CD4-positive, alpha-beta T cell treated with Interleukin-17A for 4 hours (primary cell): ENCODE results near the gene HES4.
"Not testable (repeated sequence)": the region's sequence is repeated elsewhere in the genome, so short reads cannot be mapped to it uniquely, and the experiment has no call there.

Source experiments
- DNase-seq: peaks from one replicate; pipeline ENCODE4 v3.0.0-alpha.2; 2020; ENCODE audit warnings: mixed read lengths

HES4 gene

DNA sequence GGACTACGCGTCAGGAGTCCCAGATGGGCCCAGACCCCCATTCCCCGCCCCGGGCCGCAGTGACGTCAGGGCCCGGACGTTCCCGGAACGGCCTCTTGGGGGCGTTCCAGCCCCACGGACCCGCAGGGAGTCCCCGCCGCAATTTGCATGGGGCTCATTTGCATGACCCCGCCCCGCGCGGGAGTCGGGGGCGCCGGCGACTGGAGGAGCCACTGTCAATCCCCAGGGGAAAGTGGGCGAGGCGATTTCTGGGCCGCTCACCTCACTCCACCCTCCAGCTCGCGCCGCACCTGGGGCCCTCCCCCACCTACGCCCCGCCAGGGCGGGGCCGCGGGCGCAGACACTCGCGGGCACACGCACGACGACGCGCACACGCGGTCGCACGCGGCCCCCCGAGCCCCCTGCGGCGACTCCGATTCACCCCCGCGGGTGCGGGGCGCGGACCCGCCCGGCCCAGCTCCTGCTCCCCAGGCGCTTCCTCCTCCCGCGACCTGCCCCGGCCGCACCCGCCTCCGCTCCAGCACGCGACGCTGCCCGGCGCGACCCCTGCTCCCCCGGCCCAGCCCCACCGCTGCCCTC lies 33.2 kb upstream of the HES4 start:
- DNase-seq: peak; percentile 89

DNA sequence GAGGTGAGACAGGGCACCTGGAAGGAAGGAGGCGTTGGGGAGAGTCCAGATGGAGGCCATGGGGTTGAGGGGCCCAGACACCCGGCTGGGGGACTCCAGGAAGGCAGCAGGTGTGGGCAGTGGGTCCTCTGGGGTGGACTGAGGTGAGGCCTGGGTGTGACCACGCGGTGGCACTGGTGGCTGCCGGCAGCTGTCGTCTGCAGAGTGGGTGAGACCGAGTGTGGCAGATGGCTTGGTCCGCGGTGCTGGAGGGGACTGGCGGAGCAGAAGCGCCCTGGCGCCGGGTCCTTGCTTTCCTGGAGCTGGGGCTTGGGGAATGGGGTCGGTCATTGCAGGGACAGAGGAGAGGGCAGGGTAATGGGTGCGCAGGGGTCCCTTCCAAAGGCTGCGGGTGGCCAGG lies 32.5 kb upstream of the HES4 start:
- DNase-seq: no peak

DNA sequence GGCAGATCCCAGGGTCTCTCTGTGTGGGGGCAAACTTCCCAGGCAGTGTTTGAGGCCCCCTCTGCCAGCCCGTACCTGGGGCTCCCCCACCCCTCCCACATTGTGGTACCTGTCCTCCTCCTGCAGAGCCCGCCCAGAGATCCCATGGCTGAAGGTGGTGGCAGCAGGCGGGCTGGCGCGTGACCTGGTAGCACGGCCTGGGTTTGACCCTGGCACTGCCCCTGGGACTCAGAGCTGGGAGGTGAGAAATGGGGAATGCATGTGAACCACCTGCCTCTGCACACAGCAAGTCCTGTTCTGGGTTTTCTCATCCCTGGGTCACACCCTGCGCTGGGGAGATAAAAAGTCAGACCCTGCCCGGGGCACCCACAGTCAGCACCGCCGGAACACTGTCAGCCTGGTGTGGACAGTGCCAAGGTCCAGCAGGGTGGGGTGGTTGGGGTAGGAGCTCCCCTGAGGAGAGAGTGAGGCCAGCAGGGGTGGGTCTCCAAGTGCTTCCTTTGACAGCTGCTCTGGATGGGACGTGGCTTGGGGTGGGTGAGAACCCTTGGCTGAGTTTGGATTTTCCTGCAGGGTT lies 31.9 kb upstream of the HES4 start:
- DNase-seq: no peak

DNA sequence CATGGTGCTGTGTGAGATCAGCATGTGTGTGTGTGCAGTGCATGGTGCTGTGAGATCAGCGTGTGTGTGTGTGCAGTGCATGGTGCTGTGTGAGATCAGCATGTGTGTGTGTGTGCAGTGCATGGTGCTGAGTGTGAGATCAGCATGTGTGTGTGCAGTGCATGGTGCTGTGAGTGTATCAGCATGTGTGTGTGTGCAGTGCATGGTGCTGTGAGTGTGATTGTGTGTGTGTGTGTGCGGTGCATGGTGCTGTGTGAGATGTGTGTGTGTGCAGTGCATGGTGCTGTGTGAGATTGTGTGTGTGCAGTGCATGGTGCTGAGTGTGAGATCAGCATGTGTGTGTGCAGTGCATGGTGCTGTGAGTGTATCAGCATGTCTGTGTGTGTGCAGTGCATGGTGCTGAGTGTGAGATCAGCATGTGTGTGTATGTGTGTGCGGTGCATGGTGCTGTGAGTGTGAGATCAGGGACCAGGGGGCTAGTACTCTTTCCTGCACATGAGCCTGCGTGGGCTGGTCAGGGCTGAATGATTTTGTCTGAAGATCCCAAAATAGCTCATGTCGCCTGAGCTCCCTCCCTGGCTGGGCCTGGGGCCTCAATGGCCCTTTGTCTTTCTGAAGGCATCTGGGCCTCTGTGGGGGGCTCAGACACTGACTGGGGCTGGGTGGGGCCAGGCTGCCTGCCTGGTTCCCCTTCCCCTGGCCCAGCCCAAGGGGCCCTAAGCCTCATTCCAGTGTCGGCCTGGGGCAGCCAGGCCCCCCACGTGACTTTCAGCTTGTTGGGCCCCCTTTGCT lies 31.2 kb upstream of the HES4 start:
- DNase-seq: not testable (repeated sequence)

DNA sequence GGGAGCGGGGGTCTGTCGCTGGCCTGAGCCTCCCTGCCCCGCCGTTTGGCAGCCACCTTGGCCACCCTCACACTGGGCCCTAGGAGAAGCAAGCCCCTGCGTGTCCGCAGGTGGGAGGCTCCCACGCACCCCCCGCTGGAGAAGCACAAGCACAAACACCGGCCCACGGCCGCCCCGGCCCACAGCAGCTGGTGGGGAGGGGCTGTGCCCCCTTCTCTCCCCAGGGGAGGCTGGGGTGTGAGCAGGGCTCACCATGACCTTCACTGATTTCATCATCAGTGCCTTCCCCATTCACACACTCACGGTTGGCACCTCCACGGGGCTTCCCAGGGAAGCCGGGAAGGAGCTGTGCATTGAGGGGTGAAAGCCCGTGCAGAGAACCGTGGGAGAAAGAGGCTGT lies 27.9 kb upstream of the HES4 start:
- DNase-seq: no peak

DNA sequence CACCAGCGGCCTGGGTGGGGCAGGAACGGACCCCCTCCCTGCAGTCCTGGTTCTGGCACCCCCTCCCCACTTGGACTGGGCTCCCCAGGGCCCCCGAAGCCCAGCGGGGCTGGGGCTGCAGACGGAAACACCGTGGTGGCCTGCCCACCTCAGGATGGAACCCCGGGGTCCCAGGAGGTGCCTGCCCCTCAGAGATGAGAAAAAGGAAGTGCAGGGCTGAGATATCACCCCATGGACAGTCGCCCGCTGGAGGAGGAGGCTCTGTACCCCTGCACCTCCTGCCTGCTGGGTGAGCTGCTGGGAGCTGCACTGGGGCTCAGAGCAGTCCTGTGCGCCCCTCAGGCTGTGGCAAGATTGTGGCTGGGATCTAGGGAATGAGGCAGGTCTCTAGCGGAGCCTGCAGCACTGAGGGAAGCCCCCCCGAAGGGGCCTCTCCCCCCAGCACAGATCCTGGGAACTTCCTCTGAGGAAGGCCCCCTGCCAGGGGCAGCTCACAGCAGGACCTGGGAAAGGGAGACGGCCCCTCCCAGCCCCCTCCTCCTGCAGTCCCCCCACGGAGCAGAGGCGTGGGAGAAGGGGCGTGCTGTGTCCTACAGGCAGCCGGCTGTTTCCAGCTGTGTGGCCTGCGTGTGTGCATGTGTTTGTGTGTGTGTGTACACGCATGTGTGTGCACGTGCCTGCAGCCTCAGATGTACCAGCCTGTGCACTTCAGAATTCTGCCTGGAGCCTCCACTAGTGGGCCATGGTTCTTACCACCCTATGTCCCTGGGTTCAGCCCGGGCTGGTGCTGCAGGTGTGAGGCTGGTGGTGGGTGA lies 26.9 kb upstream of the HES4 start:
- no peak for DNase-seq

DNA sequence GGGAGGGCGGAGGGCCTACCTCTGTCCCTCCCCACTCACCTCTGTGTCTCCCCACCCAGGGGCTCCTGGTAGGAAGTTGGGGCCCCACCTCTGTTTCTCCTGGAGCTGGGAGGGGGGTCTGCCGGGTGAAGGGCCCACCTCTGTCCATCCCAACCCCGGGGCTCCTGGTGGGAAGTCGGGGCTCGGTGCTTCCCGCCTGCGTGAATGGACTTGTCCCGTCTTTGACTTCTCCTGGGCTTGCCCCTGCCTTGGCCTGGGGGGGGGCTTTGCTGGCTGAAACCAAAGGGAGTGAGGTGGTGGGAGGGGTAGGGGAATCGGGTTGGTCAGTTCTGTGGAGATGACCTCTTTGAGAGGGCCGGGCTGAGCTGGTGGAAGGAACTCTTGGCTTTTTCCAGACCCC lies 25.8 kb upstream of the HES4 start:
- DNase-seq: no peak

DNA sequence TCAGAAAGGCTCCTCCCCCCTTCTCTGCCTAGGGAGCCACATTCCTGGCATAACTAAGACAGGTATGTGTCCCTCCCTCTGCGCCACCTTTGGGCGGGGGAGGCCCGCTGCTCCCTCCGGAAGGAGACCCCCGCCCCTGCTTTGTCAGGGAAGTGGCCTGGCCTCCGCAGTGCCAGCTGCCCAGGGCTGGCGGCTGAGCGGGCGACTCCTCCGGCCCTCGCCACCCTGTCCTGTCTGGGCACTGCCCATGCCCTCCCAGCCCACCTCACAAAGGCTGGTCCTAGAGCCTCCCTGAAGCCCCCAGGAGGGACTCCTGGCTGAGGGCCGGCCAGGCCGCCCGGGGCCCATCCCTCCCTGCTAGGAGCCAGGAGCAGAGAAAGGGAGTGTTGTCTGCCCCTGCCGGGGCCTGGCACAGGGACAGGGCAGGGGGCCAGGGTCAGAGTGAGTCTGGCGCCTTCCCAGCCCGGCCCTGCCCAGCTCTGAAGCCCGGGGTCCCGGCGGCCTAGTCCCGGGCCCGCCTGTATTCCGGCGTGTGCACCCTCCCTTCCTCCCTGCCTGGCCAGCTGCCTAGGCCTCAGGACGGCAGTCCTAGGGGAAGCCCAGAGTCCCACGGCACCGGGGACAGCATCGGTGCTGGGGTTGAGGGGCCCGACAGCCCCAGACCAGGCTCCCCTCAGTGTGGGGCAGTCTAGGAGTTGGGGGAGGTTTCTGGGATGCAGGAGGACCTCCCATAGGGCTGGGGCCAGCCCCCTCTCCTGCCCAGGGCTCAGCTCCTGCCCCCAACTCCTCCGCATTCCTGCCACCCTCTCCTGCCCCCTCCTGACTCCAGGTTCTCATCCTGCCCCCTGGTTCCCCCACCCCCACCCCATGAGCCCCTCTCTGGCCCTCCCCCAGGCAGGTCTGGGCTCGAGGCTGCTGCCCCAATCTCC lies 25.1 kb upstream of the HES4 start:
- no peak for DNase-seq

DNA sequence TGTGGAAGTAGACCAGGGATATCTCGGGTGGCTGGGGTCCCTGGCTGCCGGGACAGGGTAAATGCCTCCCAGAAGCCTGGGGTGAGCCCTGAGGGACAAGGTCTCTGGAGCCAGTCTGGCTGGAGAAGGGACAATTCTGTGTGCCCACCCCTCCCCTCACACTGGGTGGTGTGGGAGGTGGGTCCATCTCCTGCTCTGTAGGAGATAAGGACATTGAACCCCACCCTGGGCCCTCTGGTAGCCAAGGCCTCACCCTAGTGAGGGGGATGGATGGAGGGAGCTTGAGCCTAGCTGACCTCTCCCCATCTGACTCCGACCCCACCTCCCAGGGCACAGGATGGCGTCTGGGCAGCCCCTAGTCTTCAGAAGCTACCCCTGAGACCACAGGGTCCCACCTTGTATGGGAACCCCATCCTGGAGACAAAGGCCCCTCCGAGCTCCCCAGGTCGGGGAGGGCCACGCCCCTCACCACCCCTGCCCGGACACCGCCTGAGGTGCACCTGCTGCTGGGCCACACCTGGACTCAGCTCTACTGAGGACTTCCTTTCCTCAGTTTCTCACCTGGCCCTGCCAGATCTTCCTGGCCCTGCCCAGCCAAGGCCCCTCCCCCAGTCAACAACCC lies 24.4 kb upstream of the HES4 start:
- DNase-seq: no peak

DNA sequence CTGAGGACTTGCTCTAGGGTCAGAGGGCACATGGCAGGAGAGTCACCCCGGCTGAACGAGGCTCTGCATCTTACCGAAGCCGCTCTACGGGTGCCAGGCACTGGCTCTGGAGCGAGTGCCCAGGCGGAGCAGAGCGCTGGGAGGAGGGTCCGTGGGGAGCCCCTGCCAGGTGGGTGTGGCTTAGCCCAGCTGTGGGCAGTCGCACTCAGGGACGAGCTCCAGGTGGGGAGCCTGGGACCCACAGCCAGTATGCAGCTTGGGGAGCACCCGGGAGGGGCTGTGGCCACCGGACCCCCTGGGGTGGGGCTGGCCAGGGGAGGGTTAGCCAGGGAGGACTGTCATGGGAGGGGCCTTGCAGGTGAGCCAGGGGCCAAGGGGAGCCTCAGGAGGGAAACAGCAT lies 23.8 kb upstream of the HES4 start:
- DNase-seq: no peak

DNA sequence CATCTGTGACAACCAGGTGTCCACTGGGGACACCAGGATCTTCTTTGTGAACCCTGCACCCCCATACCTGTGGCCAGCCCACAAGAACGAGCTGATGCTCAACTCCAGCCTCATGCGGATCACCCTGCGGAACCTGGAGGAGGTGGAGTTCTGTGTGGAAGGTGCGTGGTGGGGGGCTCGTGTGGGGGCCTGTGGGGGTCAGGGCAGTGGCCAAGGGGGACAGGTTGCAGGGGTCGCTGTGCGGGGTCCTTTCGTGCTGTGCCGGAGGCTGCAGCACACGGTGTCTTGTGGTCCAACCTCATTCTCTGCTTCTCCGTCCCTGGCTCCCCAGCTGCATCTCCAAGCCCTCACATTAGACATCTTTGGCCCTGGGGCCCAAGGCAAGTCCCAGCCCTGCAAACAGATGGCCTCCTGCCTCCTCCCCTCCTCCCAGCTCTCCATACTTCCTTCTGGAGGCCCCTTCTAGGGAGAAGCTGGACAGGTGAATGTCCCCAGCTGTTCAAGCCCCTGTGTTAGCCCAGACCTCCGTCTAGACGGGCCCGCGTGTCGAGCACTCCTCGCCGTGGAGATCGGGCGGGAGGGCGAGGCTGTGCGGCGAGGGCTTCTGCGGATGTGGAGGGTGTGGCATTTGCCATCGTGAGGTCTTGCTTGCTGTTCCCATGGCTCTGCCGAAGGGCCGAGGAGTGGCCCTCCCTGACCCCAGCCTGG lies 22.6 kb upstream of the HES4 start:
- DNase-seq: no peak

DNA sequence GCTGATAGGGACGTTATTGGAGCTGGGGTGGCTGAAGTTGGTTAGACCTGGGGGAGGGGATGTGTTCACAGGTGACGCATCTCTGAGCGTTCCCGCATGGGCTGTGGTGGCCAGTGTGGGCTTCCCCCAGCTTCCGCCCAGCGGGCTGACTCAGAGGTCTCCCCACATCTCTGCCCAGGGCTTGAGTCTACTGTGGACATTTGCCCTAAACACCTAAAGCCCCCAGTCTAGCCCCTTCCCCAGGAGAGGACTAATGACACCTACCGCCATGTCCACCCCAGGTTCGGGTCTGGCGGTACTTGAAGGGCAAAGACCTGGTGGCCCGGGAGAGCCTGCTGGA lies 22.0 kb upstream of the HES4 start:
- DNase-seq: no peak

DNA sequence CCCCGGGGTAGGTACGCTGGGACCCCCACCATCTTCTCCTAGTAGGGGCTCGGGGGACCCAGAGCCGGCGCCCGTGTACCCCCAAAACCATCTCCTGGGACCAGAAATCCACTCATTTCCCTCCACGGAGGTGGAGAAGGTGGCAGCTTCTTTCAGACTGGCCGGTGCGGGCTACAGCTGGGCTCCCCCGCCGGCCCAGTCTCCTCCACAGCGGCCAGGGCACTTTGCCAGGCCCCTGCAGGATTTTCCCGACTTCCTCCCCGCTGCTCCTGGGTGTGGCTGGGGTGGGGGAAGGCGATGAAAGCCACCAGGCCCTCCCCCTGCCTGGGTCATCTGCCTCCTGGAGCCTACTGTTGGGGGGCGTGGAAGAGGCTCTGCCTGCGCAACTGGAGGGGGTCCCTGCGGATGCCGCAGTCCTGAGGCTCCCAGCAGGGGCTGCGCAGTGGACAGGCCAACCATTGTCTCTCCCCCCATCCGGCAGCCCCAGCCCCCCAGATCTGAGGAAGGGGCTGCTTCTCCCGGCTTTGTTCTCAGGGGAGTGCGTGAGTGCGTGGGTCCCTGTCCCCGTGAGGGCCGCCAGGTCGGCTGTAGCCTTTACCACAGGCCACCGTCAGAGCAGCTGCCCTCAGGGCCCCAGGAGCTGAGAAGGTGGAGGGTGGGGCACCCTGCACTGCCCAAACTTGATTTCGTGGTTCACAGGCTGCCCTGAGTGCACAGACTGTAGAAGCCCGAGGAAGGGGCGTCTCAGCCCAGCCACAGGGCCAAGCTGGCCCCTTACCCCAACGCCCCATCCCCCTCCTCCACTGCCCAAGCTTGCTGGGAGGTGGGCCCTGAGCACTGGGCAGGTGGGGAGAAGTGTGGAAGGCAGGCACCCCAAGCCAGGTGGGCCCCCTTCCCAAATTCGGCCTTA lies 21.4 kb upstream of the HES4 start:
- no peak for DNase-seq

DNA sequence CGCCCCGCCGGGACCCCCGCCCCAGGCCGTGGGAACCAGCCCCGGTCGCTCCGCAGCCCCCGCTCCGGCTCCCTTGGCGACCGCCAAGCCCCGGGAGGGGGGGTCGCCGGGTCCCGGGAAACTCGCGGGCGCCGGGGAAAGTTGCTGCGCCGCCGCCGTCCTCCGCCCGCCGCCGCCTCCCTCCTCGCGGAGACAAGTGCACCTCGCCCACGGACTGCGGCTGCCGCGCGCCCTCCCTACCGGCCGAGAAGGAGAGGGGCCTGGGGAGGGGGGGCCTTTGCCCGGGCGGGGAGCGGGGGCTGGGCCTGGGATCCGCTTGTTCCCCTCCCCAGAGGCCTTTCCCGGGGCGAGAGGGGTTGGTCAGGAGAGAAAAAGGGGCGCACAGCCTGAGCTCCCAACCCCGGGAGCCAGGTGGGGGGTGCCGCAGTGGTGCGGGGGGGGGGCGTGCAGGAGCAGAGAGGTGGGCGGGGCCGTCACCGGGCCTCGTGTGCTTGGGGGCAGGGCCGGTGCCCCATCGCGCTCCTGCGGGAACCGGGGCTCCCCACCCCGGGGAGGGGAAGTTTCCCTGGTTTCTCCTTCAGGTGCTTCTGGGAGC lies 20.6 kb upstream of the HES4 start:
- peak; percentile 33 for DNase-seq

DNA sequence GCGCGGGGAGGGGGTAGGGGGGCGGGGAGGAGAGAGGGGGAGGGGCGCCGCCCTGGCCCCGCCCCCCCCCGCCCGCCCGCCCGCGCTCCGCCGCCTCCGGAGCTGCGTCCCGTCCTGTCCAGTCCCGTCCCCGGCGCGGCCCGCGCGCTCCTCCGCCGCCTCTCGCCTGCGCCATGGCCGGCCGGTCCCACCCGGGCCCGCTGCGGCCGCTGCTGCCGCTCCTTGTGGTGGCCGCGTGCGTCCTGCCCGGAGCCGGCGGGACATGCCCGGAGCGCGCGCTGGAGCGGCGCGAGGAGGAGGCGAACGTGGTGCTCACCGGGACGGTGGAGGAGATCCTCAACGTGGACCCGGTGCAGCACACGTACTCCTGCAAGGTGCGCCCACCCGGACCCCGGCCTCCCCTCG lies 20.1 kb upstream of the HES4 start, which contains the start of gene AGRN:
TSS of gene AGRN (plus strand) at position 121 of the 405 bp plus-strand sequence. CDS start at position 174, 53 bp downstream.
- DNase-seq: no peak

DNA sequence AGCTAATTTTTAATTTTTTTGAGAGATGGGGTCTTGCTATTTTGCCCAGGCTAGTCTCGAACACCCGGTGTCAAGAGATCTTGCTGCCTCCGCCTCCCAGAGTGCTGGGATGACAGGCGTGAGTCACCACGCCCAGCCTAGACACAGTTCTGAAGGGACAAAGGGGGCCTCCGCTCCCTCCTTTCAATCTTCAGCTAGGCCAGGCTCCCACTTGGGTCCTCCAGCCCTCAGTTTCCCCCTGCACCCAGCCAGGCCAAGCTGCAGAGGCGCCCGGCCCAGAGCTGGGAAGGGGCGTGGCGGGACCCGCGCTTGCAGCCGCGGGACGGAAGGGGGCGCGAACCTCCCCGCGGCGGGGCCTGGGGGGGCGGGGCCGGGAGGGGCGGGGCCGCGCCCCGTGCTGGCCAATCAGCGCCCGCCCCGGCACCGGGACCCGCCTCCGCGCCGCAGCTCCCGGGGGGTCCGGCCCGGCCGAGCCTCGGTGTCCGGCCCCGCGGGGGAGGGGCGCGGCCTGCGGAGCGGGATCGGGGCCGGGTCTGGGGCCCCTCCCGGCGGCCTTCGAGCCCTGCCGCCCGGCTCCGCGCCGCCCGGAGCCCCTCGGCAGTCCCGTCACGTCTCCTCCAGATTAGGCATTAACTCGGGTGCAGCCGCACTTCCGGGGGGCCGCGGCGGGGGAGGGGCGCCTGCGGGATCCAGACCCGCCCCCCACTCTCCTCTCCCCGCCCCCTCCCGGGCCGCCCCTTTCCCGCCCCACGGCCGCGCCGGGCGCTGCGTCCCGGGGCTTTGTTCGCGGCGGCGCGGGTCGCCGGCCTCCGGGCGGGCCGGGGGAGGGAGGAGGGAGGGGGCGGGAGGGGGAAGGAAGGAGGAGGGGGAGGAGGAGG lies 19.5 kb upstream of the HES4 start:
- DNase-seq: peak; percentile 90

DNA sequence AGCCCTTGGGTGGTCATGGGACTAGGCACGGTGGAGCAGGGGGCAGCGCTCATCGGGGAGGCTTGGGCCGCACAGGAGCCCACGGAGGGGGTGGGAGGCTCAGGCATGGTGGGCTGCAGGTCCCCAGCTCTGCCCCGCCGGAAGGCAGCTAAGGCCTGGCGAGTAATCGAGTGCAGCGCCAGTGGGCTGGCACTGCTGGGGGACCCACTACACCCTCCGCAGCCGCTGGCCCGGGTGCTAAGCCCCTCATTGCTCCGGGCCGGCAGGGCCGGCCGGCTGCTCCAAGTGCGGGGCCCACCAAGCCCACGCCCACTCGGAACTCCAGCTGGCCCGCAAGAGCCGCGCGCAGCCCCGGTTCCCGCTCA lies 18.4 kb upstream of the HES4 start:
- DNase-seq: not testable (repeated sequence)

DNA sequence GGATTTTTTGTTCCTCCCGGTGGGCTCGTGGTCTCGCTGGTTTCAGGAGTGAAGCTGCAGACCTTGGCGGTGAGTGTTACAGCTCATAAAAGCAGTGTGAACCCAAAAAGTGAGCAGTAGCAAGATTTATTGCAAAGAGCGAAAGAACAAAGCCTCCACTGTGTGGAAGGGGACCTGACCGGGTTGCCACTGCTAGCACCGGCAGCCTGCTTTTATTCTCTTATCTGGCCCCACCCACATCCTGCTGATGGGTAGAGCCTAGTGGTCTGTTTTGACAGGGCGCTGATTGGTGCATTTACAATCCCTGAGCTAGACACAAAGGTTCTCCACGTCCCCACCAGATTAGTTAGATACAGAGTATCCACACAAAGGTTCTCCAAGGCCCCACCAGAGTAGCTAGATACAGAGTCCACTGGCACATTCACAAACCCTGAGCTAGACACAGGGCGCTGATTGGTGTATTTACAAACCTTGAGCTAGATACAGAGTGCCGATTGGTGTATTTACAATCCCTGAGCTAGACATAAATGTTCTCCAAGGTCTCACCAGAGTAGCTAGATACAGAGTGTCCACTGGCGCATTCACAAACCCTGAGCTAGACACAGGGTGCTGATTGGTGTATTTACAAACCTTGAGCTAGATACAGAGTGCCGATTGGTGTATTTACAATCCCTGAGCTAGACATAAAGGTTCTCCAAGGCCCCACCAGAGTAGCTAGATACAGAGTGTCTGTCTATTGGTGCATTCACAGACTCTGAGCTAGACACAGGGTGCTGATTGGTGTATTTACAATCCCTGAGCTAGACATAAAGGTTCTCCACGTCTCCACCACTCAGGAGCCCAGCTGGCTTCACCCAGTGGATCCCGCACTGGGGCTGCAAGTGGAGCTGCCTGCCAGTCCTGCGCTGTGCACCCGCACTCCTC lies 17.8 kb upstream of the HES4 start:
- not testable (repeated sequence) for DNase-seq
